HL-60 (cell line): ENCODE data around the gene VPS13A.
"Not testable (repeated sequence)": the region's sequence is repeated elsewhere in the genome, so short reads cannot be mapped to it uniquely, and the experiment has no call there.

ENCODE experiments used
- DNase-seq, 2 experiments: peaks; one replicate each; pipeline ENCODE4 v3.0.0-alpha.2; 2010 to 2020; ENCODE audit warnings: low read depth in 1 of 2, low spot score in 1 of 2
- H3K27ac ChIP-seq: fragments of 250-450 bp; sonication (Bioruptor Pico); replicated peaks from 2 replicates; pipeline ENCODE4 v1.5.1; 2020; ENCODE audit warnings: mild to moderate bottlenecking, moderate library complexity
- H3K27me3 ChIP-seq: fragments of 250-450 bp; sonication (Bioruptor Pico); 2 replicates; pipeline ENCODE4 v1.5.1; 2021; ENCODE audit warnings: mild to moderate bottlenecking, moderate library complexity; ENCODE audit not compliant: insufficient read depth, poor library complexity, severe bottlenecking
- H3K4me3 ChIP-seq: replicated peaks from 2 replicates; pipeline ENCODE4 v1.5.1; 2011; ENCODE audit warnings: mild to moderate bottlenecking, control low read depth, low read length; ENCODE audit not compliant: insufficient read depth
- CTCF ChIP-seq: IDR thresholded peaks from one replicate; pipeline ENCODE4 v1.5.1; 2011; ENCODE audit warnings: low read length, control low read depth, inconsistent platforms; ENCODE audit not compliant: insufficient read depth
- GABPA ChIP-seq: IDR thresholded peaks from 2 replicates; pipeline ENCODE4 v1.6.1; 2012; ENCODE audit warnings: low read depth
- POLR2AphosphoS5 ChIP-seq: IDR thresholded peaks from 2 replicates; pipeline ENCODE4 v1.6.1; 2012; ENCODE audit warnings: low read depth
- REST ChIP-seq: IDR thresholded peaks from 2 replicates; pipeline ENCODE4 v1.6.1; 2012; ENCODE audit warnings: low read depth; ENCODE audit not compliant: insufficient replicate concordance
- SPI1 ChIP-seq: IDR thresholded peaks from 2 replicates; pipeline ENCODE4 v1.6.1; 2012; ENCODE audit warnings: low read depth, mild to moderate bottlenecking, borderline replicate concordance

The VPS13A gene

GRCh38 chr9:77441124-77441523 lies 263.8 kb downstream of the VPS13A start:
- H3K27me3 ChIP-seq, H3K4me3 ChIP-seq: not testable (repeated sequence)
- peak; percentile 65 to 86 for DNase-seq
- TF ChIP-seq REST (peak; percentile 54), SPI1 (peak; percentile 42; the same call in 1 of the 2 replicates), POLR2AphosphoS5 (peak; percentile 75)
- peak overlapping the region; percentile 57 for H3K27ac ChIP-seq

GRCh38 chr9:77442436-77442835 lies 265.1 kb downstream of the VPS13A start:
- Histone ChIP-seq H3K4me3 (no peak overlapping the region), H3K27me3 (no peaks in the 10 kb centered on the region), H3K27ac (no peak overlapping the region)
- no peak for DNase-seq
- TF ChIP-seq POLR2AphosphoS5 (no peak), REST (no peak), GABPA (no peak), SPI1 (no peak), CTCF (no peak)

GRCh38 chr9:77447646-77448045 lies 270.3 kb downstream of the VPS13A start:
- H3K4me3 ChIP-seq: no peak overlapping the region
- TF ChIP-seq SPI1: no peak
- TF ChIP-seq CTCF: no peak
- TF ChIP-seq GABPA: no peak
- TF ChIP-seq POLR2AphosphoS5: no peak
- TF ChIP-seq REST: no peak
- H3K27me3 ChIP-seq: no peaks in the 10 kb centered on the region
- no peak overlapping the region for H3K27ac ChIP-seq
- no peak for DNase-seq
